SK-N-SH treated with all-trans-retinoic acid at 6 μM for 48 hours (cell line): ENCODE results near the gene POLE4.

Experiments used
- ATAC-seq: fragments of 200-7000 bp; cut with Tn5 transposase; 3 replicates; pipeline ENCODE4 v1.9.1; 2020; ENCODE audit warnings: mild to moderate bottlenecking, moderate library complexity
- ARNTL ChIP-seq: fragments of 450-650 bp; formaldehyde crosslinking; IDR thresholded peaks from 2 replicates; pipeline ENCODE4 v1.5.0; 2020; ENCODE audit warnings: low read depth, mild to moderate bottlenecking, moderate library complexity, borderline replicate concordance
- BACH2 ChIP-seq: fragments of 250-450 bp; sonication (Bioruptor Pico); IDR thresholded peaks from 2 replicates; pipeline ENCODE4 v1.9.0; 2021; ENCODE audit warnings: mild to moderate bottlenecking, borderline replicate concordance
- CSDC2 ChIP-seq: fragments of 250-450 bp; sonication (Bioruptor Pico); IDR thresholded peaks from 2 replicates; pipeline ENCODE4 v1.5.0; 2020; ENCODE audit warnings: mild to moderate bottlenecking, moderate library complexity
- ESRRG ChIP-seq: fragments of 250-450 bp; sonication (Bioruptor Pico); IDR thresholded peaks from 2 replicates; pipeline ENCODE4 v1.6.1; 2021; ENCODE audit warnings: mild to moderate bottlenecking
- GLIS3 ChIP-seq: fragments of 250-450 bp; sonication (Bioruptor Pico); IDR thresholded peaks from 2 replicates; pipeline ENCODE4 v1.5.0; 2020; ENCODE audit warnings: mild to moderate bottlenecking, moderate library complexity
- ISL1 ChIP-seq: fragments of 250-450 bp; sonication (Bioruptor Pico); IDR thresholded peaks from 2 replicates; pipeline ENCODE4 v2.1.2; 2022; ENCODE audit warnings: mild to moderate bottlenecking, moderate library complexity
- OSR1 ChIP-seq: fragments of 250-450 bp; sonication (Bioruptor Pico); IDR thresholded peaks from 2 replicates; pipeline ENCODE4 v1.8.0; 2022; ENCODE audit warnings: moderate library complexity, mild to moderate bottlenecking, inconsistent platforms
- PPARA ChIP-seq: fragments of 250-450 bp; sonication (Bioruptor Pico); IDR thresholded peaks from 2 replicates; pipeline ENCODE4 v1.5.0; 2020; ENCODE audit warnings: mild to moderate bottlenecking, borderline replicate concordance
- RARB ChIP-seq: fragments of 250-450 bp; sonication (Bioruptor Pico); IDR thresholded peaks from 2 replicates; pipeline ENCODE4 v1.8.0; 2021; ENCODE audit warnings: mild to moderate bottlenecking, moderate library complexity
- SNAI2 ChIP-seq: fragments of 250-450 bp; sonication (Bioruptor Pico); IDR thresholded peaks from 2 replicates; pipeline ENCODE4 v1.5.0; 2020; ENCODE audit warnings: mild to moderate bottlenecking, moderate library complexity
- TOX ChIP-seq: fragments of 250-450 bp; sonication (Bioruptor Pico); IDR thresholded peaks from 2 replicates; pipeline ENCODE4 v1.8.0; 2021; ENCODE audit warnings: mild to moderate bottlenecking, moderate library complexity, borderline replicate concordance
- ZC3H10 ChIP-seq: fragments of 250-450 bp; sonication (Bioruptor Pico); IDR thresholded peaks from 2 replicates; pipeline ENCODE4 v1.5.1; 2021; ENCODE audit warnings: mild to moderate bottlenecking, moderate library complexity
- ZFP3 ChIP-seq: fragments of 250-450 bp; sonication (Bioruptor Pico); IDR thresholded peaks from 2 replicates; pipeline ENCODE4 v1.5.0; 2020; ENCODE audit warnings: mild to moderate bottlenecking, moderate library complexity
- ZFP30 ChIP-seq: fragments of 450-650 bp; formaldehyde crosslinking; IDR thresholded peaks from 2 replicates; pipeline ENCODE4 v1.5.0; 2022; ENCODE audit warnings: mild to moderate bottlenecking, moderate library complexity
- ZNF565 ChIP-seq: fragments of 450-650 bp; formaldehyde crosslinking; conservative IDR thresholded peaks from 2 replicates; pipeline ENCODE4 v1.5.0; 2020; ENCODE audit warnings: low read depth, mild to moderate bottlenecking, moderate library complexity
- ZNF70 ChIP-seq: fragments of 450-650 bp; formaldehyde crosslinking; IDR thresholded peaks from 2 replicates; pipeline ENCODE4 v1.5.0; 2020; ENCODE audit warnings: mild to moderate bottlenecking, moderate library complexity
- ZNF8 ChIP-seq: fragments of 450-650 bp; formaldehyde crosslinking; IDR thresholded peaks from 2 replicates; pipeline ENCODE4 v1.5.0; 2020; ENCODE audit warnings: mild to moderate bottlenecking, moderate library complexity
- TF ChIP-seq, protein P1 (sequence below): fragments of 250-450 bp; sonication (Bioruptor Pico); IDR thresholded peaks from 2 replicates; pipeline ENCODE4 v1.8.0; 2021; ENCODE audit warnings: low read depth, mild to moderate bottlenecking, moderate library complexity, borderline replicate concordance
- TF ChIP-seq, protein P2 (sequence below): fragments of 250-450 bp; sonication (Bioruptor Pico); IDR thresholded peaks from 2 replicates; pipeline ENCODE4 v1.5.1; 2021; ENCODE audit warnings: mild to moderate bottlenecking, moderate library complexity
- TF ChIP-seq, protein P3 (sequence below): fragments of 250-450 bp; sonication (Bioruptor Pico); IDR thresholded peaks from 2 replicates; pipeline ENCODE4 v1.8.0; 2020; ENCODE audit warnings: mild to moderate bottlenecking, moderate library complexity, borderline replicate concordance

POLE4 gene

DNA sequence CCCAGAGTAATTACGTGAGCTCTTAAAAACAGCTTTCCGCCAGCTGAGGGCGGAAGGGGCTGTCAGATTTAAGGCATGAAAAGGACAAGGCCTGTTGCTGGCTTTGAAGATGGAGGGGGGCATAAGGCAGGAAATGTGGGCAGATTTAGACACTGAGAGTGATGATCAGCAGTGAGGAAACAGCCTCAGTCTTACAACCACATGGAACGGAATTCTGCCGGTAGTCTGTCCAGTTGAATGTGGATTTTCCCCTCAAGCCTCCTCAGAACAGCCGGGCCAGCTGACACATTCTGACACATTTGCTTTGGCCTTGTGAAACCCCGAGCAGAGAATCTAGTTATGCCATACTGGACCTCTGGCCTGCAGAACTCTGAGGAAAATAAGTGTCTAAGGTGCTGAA is 16.6 kb downstream of the POLE4 start:
- TF ChIP-seq ZNF70 (CRISPR knock-in tag), result no peak
- TF ChIP-seq ZNF8 (CRISPR knock-in tag), result no peak
- TF ChIP-seq CSDC2 (CRISPR knock-in tag), result no peak
- no peak for TF ChIP-seq TOX
- no peak for TF ChIP-seq GLIS3
- TF ChIP-seq ZFP30, result no peak
- TF ChIP-seq, protein P1, sequence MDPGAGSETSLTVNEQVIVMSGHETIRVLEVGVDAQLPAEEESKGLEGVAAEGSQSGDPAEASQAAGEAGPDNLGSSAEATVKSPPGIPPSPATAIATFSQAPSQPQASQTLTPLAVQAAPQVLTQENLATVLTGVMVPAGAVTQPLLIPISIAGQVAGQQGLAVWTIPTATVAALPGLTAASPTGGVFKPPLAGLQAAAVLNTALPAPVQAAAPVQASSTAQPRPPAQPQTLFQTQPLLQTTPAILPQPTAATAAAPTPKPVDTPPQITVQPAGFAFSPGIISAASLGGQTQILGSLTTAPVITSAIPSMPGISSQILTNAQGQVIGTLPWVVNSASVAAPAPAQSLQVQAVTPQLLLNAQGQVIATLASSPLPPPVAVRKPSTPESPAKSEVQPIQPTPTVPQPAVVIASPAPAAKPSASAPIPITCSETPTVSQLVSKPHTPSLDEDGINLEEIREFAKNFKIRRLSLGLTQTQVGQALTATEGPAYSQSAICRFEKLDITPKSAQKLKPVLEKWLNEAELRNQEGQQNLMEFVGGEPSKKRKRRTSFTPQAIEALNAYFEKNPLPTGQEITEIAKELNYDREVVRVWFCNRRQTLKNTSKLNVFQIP (CRISPR knock-in tag), result no peak
- TF ChIP-seq ZC3H10 (CRISPR knock-in tag), result no peak
- no peak for TF ChIP-seq BACH2 (CRISPR knock-in tag)
- TF ChIP-seq RARB (CRISPR knock-in tag), result no peak
- ATAC-seq, result no peak

DNA sequence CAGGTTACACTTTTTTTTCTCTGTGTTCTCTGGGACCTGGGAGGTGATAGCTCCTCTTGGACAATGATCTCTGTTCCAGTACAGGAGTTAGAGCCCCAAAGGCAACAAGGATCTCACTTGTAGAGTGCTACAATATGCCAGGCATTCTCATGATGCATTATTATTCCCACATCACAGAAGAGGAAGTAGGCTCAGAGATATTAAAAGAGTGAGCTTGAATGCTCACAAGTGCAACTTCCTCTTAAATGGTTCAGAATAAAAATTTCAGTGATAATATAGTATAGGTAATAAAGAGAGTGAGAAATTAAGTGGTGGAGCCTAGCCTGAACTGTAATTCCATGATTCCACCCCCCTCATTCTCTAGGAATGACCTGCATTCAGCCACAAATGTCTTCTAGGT is 21.4 kb downstream of the POLE4 start:
- no peak for ATAC-seq
- TF ChIP-seq OSR1 (CRISPR knock-in tag), result no peak
- no peak for TF ChIP-seq BACH2 (CRISPR knock-in tag)
- no peak for TF ChIP-seq ZNF565 (CRISPR knock-in tag)
- no peak for TF ChIP-seq CSDC2 (CRISPR knock-in tag)
- no peak for TF ChIP-seq RARB (CRISPR knock-in tag)

DNA sequence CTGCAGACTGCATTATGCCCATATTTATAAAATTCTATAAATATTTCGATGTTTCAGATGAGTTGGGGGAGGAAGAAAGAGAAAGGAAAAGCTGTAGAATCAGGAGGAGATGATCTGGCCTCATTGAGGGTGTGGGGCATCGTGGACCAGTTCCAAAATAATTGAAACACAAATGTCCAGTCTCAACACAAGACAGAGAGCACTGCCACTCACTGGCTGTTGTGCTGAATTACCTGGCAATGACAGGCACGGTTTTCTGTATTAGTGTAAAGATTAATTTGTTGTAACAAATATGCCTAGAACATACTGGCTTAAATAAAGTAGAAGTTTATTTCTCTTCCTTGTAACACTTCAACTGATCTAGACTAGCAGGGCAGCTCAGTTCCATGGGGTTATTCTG is 24.1 kb downstream of the POLE4 start:
- TF ChIP-seq ARNTL (no peak), RARB (CRISPR knock-in tag) (no peak), GLIS3 (no peak), PPARA (no peak), CSDC2 (CRISPR knock-in tag) (no peak), SNAI2 (CRISPR knock-in tag) (no peak), ZNF8 (CRISPR knock-in tag) (no peak), TOX (no peak), ZC3H10 (CRISPR knock-in tag) (no peak), ZFP3 (no peak)
- TF ChIP-seq, protein P1 (CRISPR knock-in tag), result no peak
- peak; percentile 42; the same call in 1 of the 3 replicates for ATAC-seq

DNA sequence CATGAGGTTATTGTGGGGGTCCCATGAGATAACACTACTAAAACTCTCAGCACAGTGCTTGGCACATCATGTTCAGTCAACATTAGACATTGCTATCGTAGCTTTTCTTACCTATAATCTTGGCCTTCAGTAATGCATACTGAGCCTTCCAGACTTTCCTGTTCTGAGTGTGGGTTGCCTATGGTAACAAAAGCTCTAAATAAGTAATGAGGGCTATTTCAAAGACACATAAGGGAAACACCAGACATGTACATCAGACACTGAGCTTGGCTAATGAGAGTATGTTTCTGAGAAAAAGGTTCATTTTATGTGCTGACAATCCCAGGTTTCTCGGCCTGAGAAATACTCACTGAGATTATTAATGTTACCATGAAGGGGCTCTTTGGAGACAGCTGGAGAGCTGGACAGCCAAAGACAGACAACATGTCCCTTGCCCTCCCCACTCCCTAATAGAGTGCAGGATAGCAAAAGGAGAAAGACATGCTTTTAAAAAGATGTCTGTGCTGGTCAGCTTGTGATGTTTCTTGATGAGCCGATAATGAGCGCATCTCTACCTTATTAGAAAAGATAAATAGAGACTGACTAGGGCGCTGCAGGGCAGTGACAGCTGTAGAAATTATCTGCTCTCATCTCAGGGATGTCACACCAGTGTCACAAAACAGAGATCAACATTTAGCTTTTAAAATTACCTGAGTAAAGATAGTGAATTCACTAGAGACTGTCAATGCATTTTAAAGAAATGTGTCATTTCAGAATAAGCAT is 25.4 kb downstream of the POLE4 start:
- TF ChIP-seq SNAI2 (CRISPR knock-in tag) (no peak), ZC3H10 (CRISPR knock-in tag) (no peak), ESRRG (CRISPR knock-in tag) (no peak), ZNF565 (CRISPR knock-in tag) (no peak), BACH2 (CRISPR knock-in tag) (no peak), GLIS3 (no peak), ISL1 (no peak)
- TF ChIP-seq, protein P2, sequence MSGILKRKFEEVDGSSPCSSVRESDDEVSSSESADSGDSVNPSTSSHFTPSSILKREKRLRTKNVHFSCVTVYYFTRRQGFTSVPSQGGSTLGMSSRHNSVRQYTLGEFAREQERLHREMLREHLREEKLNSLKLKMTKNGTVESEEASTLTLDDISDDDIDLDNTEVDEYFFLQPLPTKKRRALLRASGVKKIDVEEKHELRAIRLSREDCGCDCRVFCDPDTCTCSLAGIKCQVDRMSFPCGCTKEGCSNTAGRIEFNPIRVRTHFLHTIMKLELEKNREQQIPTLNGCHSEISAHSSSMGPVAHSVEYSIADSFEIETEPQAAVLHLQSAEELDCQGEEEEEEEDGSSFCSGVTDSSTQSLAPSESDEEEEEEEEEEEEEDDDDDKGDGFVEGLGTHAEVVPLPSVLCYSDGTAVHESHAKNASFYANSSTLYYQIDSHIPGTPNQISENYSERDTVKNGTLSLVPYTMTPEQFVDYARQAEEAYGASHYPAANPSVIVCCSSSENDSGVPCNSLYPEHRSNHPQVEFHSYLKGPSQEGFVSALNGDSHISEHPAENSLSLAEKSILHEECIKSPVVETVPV (CRISPR knock-in tag), result no peak
- TF ChIP-seq, protein P3, sequence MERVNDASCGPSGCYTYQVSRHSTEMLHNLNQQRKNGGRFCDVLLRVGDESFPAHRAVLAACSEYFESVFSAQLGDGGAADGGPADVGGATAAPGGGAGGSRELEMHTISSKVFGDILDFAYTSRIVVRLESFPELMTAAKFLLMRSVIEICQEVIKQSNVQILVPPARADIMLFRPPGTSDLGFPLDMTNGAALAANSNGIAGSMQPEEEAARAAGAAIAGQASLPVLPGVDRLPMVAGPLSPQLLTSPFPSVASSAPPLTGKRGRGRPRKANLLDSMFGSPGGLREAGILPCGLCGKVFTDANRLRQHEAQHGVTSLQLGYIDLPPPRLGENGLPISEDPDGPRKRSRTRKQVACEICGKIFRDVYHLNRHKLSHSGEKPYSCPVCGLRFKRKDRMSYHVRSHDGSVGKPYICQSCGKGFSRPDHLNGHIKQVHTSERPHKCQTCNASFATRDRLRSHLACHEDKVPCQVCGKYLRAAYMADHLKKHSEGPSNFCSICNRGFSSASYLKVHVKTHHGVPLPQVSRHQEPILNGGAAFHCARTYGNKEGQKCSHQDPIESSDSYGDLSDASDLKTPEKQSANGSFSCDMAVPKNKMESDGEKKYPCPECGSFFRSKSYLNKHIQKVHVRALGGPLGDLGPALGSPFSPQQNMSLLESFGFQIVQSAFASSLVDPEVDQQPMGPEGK (CRISPR knock-in tag), result no peak
- no peak for ATAC-seq
